ENCODE measurements around the gene ELF3.

The ELF3 gene

DNA sequence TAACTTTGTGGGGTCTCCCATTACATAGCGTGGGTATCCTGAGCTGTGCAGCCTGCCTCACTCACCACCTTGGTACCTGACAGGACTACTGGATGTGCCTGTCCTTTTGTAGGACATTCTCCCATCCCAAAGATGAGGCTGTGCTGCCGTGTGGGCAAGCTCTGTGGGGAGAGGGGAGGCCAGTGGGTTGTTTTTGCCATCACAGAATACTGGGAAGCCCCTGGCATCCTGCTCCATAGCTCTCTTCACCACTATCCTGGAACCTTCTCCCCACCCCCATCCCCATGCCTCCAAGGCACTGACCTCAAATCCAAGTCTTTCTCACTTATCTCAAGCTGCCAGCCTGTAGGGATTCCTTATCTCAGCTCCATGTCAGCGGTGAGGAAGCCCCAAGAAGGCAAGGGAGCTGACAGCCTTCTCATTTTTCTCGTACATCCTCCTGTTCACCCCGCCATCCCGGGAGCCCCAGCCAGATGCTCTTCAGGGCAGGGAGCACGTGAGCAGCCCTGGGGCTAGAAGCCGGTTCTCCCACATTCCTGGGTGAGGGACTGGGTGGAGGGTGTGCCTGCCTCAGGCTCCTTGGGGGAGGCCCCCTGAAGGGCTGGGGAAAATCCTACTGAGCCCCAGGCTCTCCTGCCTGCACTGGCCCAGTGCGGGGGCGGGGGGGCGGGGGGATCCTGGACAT lies 2.4 kb upstream of the ELF3 start:
- Histone ChIP-seq H3K27ac (ENCODE audit: insufficient read depth, low read length, poor library complexity, severe bottlenecking) (no peak overlapping the region), H3K4me1 (ENCODE audit: control insufficient read depth, insufficient read depth, low read length, poor library complexity, severe bottlenecking) (no peaks in the 10 kb centered on the region), H3K36me3 (ENCODE audit: control insufficient read depth, insufficient read depth, low read length) (peaks cover 27% of the 10 kb centered on the region), H3K4me3 (ENCODE audit: insufficient read depth, low read depth, low read length, poor library complexity, severe bottlenecking) (no peak overlapping the region), H3K9me3 (ENCODE audit: control insufficient read depth, low read length) (no peaks in the 10 kb centered on the region), H3K27me3 (replicated peaks; ENCODE audit: control insufficient read depth, insufficient read depth, low read length, poor library complexity, severe bottlenecking) (no peaks in the 10 kb centered on the region)
- no peak for DNase-seq

DNA sequence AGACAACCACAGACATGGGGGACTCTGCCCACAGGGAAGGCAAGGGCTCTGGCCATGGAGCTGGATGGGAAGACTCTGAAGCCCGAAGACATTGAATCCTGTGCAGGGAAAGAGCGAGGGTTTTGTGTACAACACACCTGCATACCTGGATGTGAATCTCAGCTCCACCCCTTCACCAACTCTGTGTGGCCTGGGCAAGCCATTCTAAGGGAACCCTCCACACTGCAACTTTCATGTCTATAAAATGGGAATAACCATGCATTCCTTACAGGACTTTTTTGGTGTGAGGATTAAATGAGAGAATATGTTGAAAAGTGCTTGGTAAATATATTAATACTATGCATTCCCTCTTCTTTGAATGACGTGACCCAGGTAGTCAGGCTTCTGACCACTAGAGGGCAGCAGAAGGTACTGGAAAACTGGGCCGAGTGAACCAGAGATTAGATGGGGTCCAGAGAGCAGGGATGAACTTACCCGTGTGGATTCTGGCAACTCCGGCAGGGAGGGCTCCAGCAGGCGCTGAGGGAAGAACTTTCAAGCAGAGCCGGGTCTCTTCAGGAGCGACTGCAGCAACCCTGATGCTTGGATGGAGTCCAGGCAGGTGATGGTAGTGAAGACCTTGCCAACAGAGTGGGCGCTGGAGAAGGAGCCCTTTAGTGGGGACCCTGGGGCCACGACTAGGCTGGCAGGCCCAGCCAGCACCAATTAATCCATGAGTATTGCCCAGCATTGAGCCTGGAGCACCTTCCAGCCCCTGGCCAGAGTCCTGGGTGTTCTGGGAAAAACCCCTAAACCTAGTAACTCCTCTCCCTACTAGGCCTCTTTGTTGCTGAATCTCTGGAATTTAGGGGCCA lies 834 bp upstream of the ELF3 start:
- no peaks in the 10 kb centered on the region for H3K27me3 ChIP-seq (replicated peaks; ENCODE audit: control insufficient read depth, insufficient read depth, low read length, poor library complexity, severe bottlenecking)
- no peak overlapping the region for H3K27ac ChIP-seq (ENCODE audit: insufficient read depth, low read length, poor library complexity, severe bottlenecking)
- DNase-seq = peak in 2 of 3 donors; percentile 11 to 39
- no peaks in the 10 kb centered on the region for H3K4me1 ChIP-seq (ENCODE audit: control insufficient read depth, insufficient read depth, low read length, poor library complexity, severe bottlenecking)
- H3K4me3 ChIP-seq (ENCODE audit: insufficient read depth, low read depth, low read length, poor library complexity, severe bottlenecking) = no peak overlapping the region
- peaks cover 12% of the 10 kb centered on the region for H3K36me3 ChIP-seq (ENCODE audit: control insufficient read depth, insufficient read depth, low read length)
- H3K9me3 ChIP-seq (ENCODE audit: control insufficient read depth, low read length) = no peaks in the 10 kb centered on the region

- Histone ChIP-seq H3K36me3 (ENCODE audit: control insufficient read depth, insufficient read depth, low read length) (no peaks in the 10 kb centered on the region), H3K4me3 (ENCODE audit: insufficient read depth, low read depth, low read length, poor library complexity, severe bottlenecking) (no peak overlapping the region), H3K27me3 (replicated peaks; ENCODE audit: control insufficient read depth, insufficient read depth, low read length, poor library complexity, severe bottlenecking) (no peaks in the 10 kb centered on the region), H3K9me3 (ENCODE audit: control insufficient read depth, low read length) (no peaks in the 10 kb centered on the region), H3K4me1 (ENCODE audit: control insufficient read depth, insufficient read depth, low read length, poor library complexity, severe bottlenecking) (no peaks in the 10 kb centered on the region), H3K27ac (ENCODE audit: insufficient read depth, low read length, poor library complexity, severe bottlenecking) (no peak overlapping the region)
- DNase-seq = no peak
Observed at GRCh38 chr1:202011994-202012393, 1.6 kb downstream of the ELF3 start.

- Histone ChIP-seq H3K9me3 (ENCODE audit: control insufficient read depth, low read length) (no peaks in the 10 kb centered on the region), H3K36me3 (ENCODE audit: control insufficient read depth, insufficient read depth, low read length) (no peaks in the 10 kb centered on the region), H3K4me3 (ENCODE audit: insufficient read depth, low read depth, low read length, poor library complexity, severe bottlenecking) (no peak overlapping the region), H3K4me1 (ENCODE audit: control insufficient read depth, insufficient read depth, low read length, poor library complexity, severe bottlenecking) (no peaks in the 10 kb centered on the region), H3K27ac (ENCODE audit: insufficient read depth, low read length, poor library complexity, severe bottlenecking) (no peak overlapping the region), H3K27me3 (replicated peaks; ENCODE audit: control insufficient read depth, insufficient read depth, low read length, poor library complexity, severe bottlenecking) (no peaks in the 10 kb centered on the region)
- no peak for DNase-seq
Observed at GRCh38 chr1:202012544-202013478, 2.4 kb downstream of the ELF3 start.

DNA sequence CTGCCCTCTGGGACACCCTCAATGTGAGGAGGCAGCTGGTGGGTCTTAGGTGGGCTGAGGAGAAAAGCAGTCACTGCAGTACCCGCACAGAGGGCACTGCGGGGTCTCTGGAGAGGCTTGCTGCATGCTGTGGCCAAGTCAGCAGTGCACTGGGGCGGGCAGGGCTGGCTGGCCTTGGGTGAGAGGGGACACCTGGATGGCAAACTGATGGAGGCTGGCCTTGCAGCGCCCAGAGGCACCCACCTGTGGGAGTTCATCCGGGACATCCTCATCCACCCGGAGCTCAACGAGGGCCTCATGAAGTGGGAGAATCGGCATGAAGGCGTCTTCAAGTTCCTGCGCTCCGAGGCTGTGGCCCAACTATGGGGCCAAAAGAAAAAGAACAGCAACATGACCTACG lies 3.2 kb downstream of the ELF3 start:
- Histone ChIP-seq H3K27ac (ENCODE audit: insufficient read depth, low read length, poor library complexity, severe bottlenecking) (no peak overlapping the region), H3K9me3 (ENCODE audit: control insufficient read depth, low read length) (no peaks in the 10 kb centered on the region), H3K36me3 (ENCODE audit: control insufficient read depth, insufficient read depth, low read length) (no peaks in the 10 kb centered on the region), H3K27me3 (replicated peaks; ENCODE audit: control insufficient read depth, insufficient read depth, low read length, poor library complexity, severe bottlenecking) (no peaks in the 10 kb centered on the region), H3K4me3 (ENCODE audit: insufficient read depth, low read depth, low read length, poor library complexity, severe bottlenecking) (no peak overlapping the region), H3K4me1 (ENCODE audit: control insufficient read depth, insufficient read depth, low read length, poor library complexity, severe bottlenecking) (no peaks in the 10 kb centered on the region)
- DNase-seq = no peak

DNA sequence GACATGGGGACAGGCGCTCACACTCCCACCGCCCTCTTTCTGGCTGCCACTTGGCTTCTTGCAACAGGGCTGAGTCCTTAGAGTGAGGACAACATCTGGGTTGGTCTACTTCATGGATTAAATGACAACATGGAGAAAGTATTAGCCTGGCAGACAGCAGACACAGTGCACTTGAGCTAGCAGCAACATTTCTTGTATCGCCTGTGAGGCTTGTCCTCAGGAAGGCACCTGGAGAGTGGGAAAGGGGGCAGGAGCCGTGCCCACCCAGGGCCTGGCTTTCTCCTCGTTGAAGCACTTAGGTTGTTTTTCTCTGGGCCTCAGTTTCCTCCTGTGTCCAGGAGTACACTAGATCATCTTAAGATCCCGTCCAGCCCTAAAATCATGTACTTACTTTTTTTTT lies 3.7 kb downstream of the ELF3 start:
- H3K27me3 ChIP-seq (replicated peaks; ENCODE audit: control insufficient read depth, insufficient read depth, low read length, poor library complexity, severe bottlenecking) = no peaks in the 10 kb centered on the region
- no peak overlapping the region for H3K27ac ChIP-seq (ENCODE audit: insufficient read depth, low read length, poor library complexity, severe bottlenecking)
- H3K4me1 ChIP-seq (ENCODE audit: control insufficient read depth, insufficient read depth, low read length, poor library complexity, severe bottlenecking) = no peaks in the 10 kb centered on the region
- H3K9me3 ChIP-seq (ENCODE audit: control insufficient read depth, low read length) = no peaks in the 10 kb centered on the region
- DNase-seq = no peak
- H3K36me3 ChIP-seq (ENCODE audit: control insufficient read depth, insufficient read depth, low read length) = no peaks in the 10 kb centered on the region
- no peak overlapping the region for H3K4me3 ChIP-seq (ENCODE audit: insufficient read depth, low read depth, low read length, poor library complexity, severe bottlenecking)

DNA sequence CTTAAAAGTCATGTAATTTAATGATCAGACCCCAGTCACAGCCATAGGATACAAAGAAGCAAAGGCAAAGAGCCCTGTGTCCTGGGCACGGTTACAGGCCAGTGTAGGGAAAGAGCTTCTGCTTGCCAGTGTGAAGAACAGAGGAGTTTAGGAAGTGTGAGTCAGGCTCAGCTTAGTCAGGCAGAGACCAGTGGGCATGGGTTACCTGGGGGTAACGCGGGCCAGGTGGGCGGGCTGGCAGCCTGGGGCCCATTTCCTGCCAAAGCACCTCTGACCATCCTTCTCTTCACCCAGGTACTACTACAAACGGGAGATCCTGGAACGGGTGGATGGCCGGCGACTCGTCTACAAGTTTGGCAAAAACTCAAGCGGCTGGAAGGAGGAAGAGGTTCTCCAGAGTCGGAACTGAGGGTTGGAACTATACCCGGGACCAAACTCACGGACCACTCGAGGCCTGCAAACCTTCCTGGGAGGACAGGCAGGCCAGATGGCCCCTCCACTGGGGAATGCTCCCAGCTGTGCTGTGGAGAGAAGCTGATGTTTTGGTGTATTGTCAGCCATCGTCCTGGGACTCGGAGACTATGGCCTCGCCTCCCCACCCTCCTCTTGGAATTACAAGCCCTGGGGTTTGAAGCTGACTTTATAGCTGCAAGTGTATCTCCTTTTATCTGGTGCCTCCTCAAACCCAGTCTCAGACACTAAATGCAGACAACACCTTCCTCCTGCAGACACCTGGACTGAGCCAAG lies 4.7 kb downstream of the ELF3 start:
- Histone ChIP-seq H3K9me3 (ENCODE audit: control insufficient read depth, low read length) (no peaks in the 10 kb centered on the region), H3K27me3 (replicated peaks; ENCODE audit: control insufficient read depth, insufficient read depth, low read length, poor library complexity, severe bottlenecking) (no peaks in the 10 kb centered on the region), H3K36me3 (ENCODE audit: control insufficient read depth, insufficient read depth, low read length) (no peaks in the 10 kb centered on the region), H3K4me3 (ENCODE audit: insufficient read depth, low read depth, low read length, poor library complexity, severe bottlenecking) (no peak overlapping the region), H3K4me1 (ENCODE audit: control insufficient read depth, insufficient read depth, low read length, poor library complexity, severe bottlenecking) (no peaks in the 10 kb centered on the region), H3K27ac (ENCODE audit: insufficient read depth, low read length, poor library complexity, severe bottlenecking) (no peak overlapping the region)
- no peak for DNase-seq

GRCh38 chr1:202015662-202015937 lies 5.2 kb downstream of the ELF3 start:
- Histone ChIP-seq H3K4me3 (ENCODE audit: insufficient read depth, low read depth, low read length, poor library complexity, severe bottlenecking) (no peak overlapping the region), H3K36me3 (ENCODE audit: control insufficient read depth, insufficient read depth, low read length) (no peaks in the 10 kb centered on the region), H3K27ac (ENCODE audit: insufficient read depth, low read length, poor library complexity, severe bottlenecking) (no peak overlapping the region), H3K9me3 (ENCODE audit: control insufficient read depth, low read length) (no peaks in the 10 kb centered on the region), H3K4me1 (ENCODE audit: control insufficient read depth, insufficient read depth, low read length, poor library complexity, severe bottlenecking) (no peaks in the 10 kb centered on the region), H3K27me3 (replicated peaks; ENCODE audit: control insufficient read depth, insufficient read depth, low read length, poor library complexity, severe bottlenecking) (no peaks in the 10 kb centered on the region)
- no peak for DNase-seq

DNA sequence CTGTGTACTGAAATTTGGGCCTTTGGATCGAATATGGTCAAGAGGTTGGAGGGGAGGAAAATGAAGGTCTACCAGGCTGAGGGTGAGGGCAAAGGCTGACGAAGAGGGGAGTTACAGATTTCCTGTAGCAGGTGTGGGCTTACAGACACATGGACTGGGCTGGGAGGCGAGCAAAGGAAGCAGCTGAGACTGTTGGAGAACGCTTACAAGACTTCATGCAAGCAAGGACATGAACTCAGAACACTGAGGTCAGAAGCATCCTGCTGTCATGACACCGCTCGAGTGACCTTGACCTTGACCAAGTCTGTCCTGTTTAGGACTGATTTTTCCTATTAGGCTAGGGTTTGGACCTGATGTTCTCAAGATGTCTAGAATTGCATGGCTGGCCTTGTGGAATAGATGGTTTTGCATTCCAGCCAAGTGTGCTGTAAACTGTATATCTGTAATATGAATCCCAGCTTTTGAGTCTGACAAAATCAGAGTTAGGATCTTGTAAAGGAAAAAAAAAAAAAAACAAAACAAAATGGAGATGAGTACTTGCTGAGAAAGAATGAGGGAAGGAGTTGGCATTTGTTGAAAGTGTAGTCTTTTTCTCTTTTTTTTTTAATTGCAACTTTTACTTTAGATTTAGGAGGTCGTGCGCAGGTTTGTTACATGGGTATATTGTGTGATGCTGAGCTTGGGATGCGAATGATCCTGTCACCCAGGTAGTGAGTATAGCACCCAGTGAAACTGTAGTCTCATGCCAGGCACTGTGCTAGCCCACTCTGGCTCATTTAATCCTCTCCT lies 5.8 kb downstream of the ELF3 start:
- Histone ChIP-seq H3K27me3 (replicated peaks; ENCODE audit: control insufficient read depth, insufficient read depth, low read length, poor library complexity, severe bottlenecking) (no peaks in the 10 kb centered on the region), H3K4me3 (ENCODE audit: insufficient read depth, low read depth, low read length, poor library complexity, severe bottlenecking) (no peak overlapping the region), H3K4me1 (ENCODE audit: control insufficient read depth, insufficient read depth, low read length, poor library complexity, severe bottlenecking) (no peaks in the 10 kb centered on the region), H3K27ac (ENCODE audit: insufficient read depth, low read length, poor library complexity, severe bottlenecking) (no peak overlapping the region), H3K9me3 (ENCODE audit: control insufficient read depth, low read length) (no peaks in the 10 kb centered on the region), H3K36me3 (ENCODE audit: control insufficient read depth, insufficient read depth, low read length) (no peaks in the 10 kb centered on the region)
- DNase-seq = no peak
